ENCODE data around the gene RPP25L. TPM values are rescaled to one million over a fixed set of nuclear protein-coding genes. Genes with fewer than 3 reads are reported as not detected.

The RPP25L gene
- total and polyA plus RNA-seq, 10 of the 15 experiments (the other 5 are each of a cell fraction or from before 2014, with no cell fraction given): 7.7 to 30.2 (median 16.8) TPM

DNA sequence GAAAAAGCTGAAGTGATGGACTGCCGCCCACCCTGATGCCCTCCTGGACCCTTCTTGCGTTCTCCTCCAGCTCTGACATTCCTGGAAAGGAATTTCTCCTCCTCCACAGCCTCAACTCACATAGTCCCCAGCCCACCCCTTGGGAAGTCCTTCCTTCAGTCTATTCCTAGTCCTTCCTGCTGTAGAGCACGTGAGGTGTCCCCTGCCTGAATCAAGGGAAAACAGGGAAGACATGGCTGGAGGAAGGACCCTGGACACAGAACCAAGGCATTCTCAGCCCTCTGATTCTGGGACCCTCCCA is 13.2 kb upstream of the RPP25L start:
- BruUV-seq (replicated peaks): no TSS peak
- CTCF ChIA-PET: interaction anchor here (1.0 to 1.8 kb wide), 4 partner anchors 9 to 221 kb away, joined by 3 to 11 read pairs (median 3); no protein-coding TSS in a partner anchor
- POLR2A ChIA-PET: interaction anchor here (1.5 kb wide), 1 partner anchor 13 kb away, joined by 3 read pairs; the partner anchor contains the start of gene SIGMAR1
- Histone ChIP-seq H3K27me3 (replicated peaks in 1 of 2; ENCODE audit: control insufficient read depth in 2 of 2, insufficient read depth in 2 of 2, low read length in 1 of 2) (peaks cover 12 to 26% of the 10 kb centered on the region in 2 experiments), H3K4me2 (ENCODE audit: control insufficient read depth, insufficient read depth) (no peak overlapping the region), H3K79me2 (ENCODE audit: control insufficient read depth, insufficient read depth, low read length) (no peaks in the 10 kb centered on the region), H3K9ac (ENCODE audit: control insufficient read depth, insufficient read depth, low read length) (no peak overlapping the region), H3K4me1 (ENCODE audit: control insufficient read depth, insufficient read depth, low read length) (peaks cover 4% of the 10 kb centered on the region; the same call in 1 of the 2 replicates), H3K9me3 (replicated peaks; ENCODE audit: control insufficient read depth, insufficient read depth, low read length) (no peaks in the 10 kb centered on the region; the same call in 2 of the 3 replicates), H3K36me3 (ENCODE audit: control insufficient read depth in 2 of 2, insufficient read depth in 2 of 2, low read length in 1 of 2) (no peaks in the 10 kb centered on the region), H4K20me1 (ENCODE audit: control insufficient read depth, insufficient read depth) (no peaks in the 10 kb centered on the region; the same call in 1 of the 2 replicates), H2AFZ (ENCODE audit: control insufficient read depth, low read depth, low read length) (no peak overlapping the region), H3K27ac (ENCODE audit: control insufficient read depth, insufficient read depth) (no peak overlapping the region), H3K4me3 (no peak overlapping the region)
- no peak for FAIRE-seq
- RAD21 ChIA-PET (ENCODE audit: unreplicated experiment): interaction anchor here (1.4 kb wide), 1 partner anchor 18 kb away, joined by 3 read pairs; no protein-coding TSS in a partner anchor
- WGBS (ENCODE audit: insufficient coverage, insufficient replicate concordance, low lambda C conversion rate, missing lambda C conversion rate): 40% methylated on average over 3 of the region's 3 CpGs
- intact Hi-C loops (cut with micrococcal nuclease; ENCODE audit: unreplicated experiment): no loop called here
- ATAC-seq: no peak
- SMC1A ChIA-PET (ENCODE audit: uncharacterized antibody, unreplicated experiment): interaction anchor here (0.8 to 1.0 kb wide), 2 partner anchors 9 to 19 kb away, joined by 3 to 4 read pairs; no protein-coding TSS in a partner anchor
- in situ Hi-C loops (cut with MboI): no loop called here
- no peak for DNase-seq (ENCODE audit: low read depth, low spot score)
- TF ChIP-seq GABPA (IDR thresholded peaks at IDR 0.05; ENCODE audit: low read depth) (no peak), CBX3 (IDR thresholded peaks at IDR 0.05; ENCODE audit: borderline replicate concordance, low read depth) (no peak), SUPT20H (IDR thresholded peaks at IDR 0.05; ENCODE audit: borderline replicate concordance, control insufficient read depth, low read depth, low read length) (no peak), ETV6 (conservative IDR thresholded peaks at IDR 0.05 in 1 of 2, IDR thresholded peaks at IDR 0.05 in 1 of 2; ENCODE audit: borderline replicate concordance in 1 of 2, low read depth in 1 of 2) (no peak), RCOR1 (conservative IDR thresholded peaks at IDR 0.05; ENCODE audit: low read depth, low read length) (no peak), MLLT1 (IDR thresholded peaks at IDR 0.05) (no peak), ESRRA (IDR thresholded peaks at IDR 0.05; ENCODE audit: low read length) (no peak), ZSCAN29 (IDR thresholded peaks at IDR 0.05) (no peak), CHD1 (IDR thresholded peaks at IDR 0.05; ENCODE audit: low read depth, low read length) (no peak), PAX5 (IDR thresholded peaks at IDR 0.05; ENCODE audit: borderline replicate concordance, low read depth, low read length) (no peak), SKIL (IDR thresholded peaks at IDR 0.05; ENCODE audit: low read depth, poor library complexity, severe bottlenecking) (no peak), PKNOX1 (IDR thresholded peaks at IDR 0.05) (no peak)
- TF ChIP-seq, protein P1, sequence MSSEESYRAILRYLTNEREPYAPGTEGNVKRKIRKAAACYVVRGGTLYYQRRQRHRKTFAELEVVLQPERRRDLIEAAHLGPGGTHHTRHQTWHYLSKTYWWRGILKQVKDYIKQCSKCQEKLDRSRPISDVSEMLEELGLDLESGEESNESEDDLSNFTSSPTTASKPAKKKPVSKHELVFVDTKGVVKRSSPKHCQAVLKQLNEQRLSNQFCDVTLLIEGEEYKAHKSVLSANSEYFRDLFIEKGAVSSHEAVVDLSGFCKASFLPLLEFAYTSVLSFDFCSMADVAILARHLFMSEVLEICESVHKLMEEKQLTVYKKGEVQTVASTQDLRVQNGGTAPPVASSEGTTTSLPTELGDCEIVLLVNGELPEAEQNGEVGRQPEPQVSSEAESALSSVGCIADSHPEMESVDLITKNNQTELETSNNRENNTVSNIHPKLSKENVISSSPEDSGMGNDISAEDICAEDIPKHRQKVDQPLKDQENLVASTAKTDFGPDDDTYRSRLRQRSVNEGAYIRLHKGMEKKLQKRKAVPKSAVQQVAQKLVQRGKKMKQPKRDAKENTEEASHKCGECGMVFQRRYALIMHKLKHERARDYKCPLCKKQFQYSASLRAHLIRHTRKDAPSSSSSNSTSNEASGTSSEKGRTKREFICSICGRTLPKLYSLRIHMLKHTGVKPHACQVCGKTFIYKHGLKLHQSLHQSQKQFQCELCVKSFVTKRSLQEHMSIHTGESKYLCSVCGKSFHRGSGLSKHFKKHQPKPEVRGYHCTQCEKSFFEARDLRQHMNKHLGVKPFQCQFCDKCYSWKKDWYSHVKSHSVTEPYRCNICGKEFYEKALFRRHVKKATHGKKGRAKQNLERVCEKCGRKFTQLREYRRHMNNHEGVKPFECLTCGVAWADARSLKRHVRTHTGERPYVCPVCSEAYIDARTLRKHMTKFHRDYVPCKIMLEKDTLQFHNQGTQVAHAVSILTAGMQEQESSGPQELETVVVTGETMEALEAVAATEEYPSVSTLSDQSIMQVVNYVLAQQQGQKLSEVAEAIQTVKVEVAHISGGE (CRISPR knock-in tag; IDR thresholded peaks at IDR 0.05): no peak
- TF ChIP-seq, protein P2, sequence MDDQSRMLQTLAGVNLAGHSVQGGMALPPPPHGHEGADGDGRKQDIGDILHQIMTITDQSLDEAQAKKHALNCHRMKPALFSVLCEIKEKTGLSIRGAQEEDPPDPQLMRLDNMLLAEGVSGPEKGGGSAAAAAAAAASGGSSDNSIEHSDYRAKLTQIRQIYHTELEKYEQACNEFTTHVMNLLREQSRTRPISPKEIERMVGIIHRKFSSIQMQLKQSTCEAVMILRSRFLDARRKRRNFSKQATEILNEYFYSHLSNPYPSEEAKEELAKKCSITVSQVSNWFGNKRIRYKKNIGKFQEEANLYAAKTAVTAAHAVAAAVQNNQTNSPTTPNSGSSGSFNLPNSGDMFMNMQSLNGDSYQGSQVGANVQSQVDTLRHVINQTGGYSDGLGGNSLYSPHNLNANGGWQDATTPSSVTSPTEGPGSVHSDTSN (IDR thresholded peaks at IDR 0.05; ENCODE audit: insufficient replicate concordance, low read depth, low read length): no peak

Data from GM12878 (cell line).